Stimulated activated CD8-positive, alpha-beta memory T cell treated with anti-CD3 and anti-CD28 coated beads, Interleukin-7, amount 100 ng/mL, for 48 hours (primary cell): ENCODE results near the gene ADORA2B.
"Not testable (repeated sequence)": the region's sequence is repeated elsewhere in the genome, so short reads cannot be mapped to it uniquely, and the experiment has no call there.

Experiments used
- DNase-seq, 2 donors: peaks; one replicate each; pipeline ENCODE4 v3.0.0-alpha.2; 2020; ENCODE audit warnings: low read depth in 1 of 2; ENCODE audit errors: extremely low read depth in 1 of 2

ADORA2B gene

GRCh38 chr17:15921640-15922039, 23.3 kb upstream of the ADORA2B start:
- DNase-seq = no peak

GRCh38 chr17:15922586-15922985, 22.3 kb upstream of the ADORA2B start:
- no peak for DNase-seq

DNA sequence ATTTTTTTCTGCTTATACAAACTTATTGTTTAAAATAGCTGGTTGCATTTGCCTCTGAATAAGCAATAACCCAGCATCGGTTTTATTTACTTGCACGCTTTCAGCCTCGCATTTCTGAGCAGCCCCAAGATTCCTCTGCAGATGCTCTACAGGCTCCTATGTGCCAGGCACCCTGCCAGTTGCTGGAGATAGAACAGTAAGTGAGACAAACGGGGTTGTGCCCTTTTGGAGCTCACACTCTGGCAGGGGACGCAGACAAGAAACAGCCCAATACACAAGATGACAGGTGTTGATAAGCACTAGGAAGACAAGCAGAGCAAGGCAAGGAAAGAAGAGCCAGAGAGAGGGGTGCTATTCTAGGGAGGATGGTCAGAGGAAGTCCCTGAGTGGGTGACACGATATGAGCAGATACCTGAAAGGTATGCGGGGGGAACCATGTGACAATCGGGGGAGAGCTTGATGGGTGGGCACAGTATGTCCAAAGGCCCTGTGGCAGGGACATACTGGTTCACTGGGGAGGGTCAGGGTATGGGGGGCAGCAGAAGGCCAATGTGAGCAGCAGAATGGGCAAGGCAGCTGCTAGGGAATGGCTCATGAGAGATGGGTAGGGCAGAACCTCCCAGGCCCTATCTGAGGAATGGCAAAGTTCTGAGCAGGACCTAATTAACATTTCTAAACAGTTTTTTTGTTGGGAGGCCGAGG, 18.7 kb upstream of the ADORA2B start:
- DNase-seq = no peak

DNA sequence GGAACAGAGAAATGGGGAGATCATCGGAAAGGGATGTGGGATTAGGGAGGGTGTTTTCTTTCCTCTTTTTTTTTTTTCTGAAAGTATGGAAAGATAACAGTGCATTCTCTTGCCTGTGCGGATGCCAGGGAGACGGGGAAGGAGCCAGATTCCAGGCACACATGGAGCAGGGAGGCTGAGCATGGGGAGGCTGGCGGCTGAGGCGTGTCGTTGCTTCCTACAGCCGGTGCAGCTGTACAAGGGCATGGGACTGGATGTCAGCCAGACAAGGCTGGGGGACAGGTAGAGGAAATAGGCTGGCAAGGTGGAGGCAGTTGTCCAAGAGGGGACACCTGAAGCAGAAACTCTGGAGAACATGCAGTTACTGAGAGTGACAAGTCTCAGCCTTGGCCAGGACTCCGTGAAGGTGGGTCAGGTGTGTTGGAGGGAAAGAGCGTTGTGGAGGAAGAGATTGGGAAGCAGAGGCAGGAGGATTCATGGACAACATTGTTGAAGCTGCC, 16.6 kb upstream of the ADORA2B start:
- DNase-seq = no peak

GRCh38 chr17:15929941-15930340, 15.0 kb upstream of the ADORA2B start:
- no peak for DNase-seq

- no peak for DNase-seq
Measured at GRCh38 chr17:15930426-15930825, 14.5 kb upstream of the ADORA2B start.

DNA sequence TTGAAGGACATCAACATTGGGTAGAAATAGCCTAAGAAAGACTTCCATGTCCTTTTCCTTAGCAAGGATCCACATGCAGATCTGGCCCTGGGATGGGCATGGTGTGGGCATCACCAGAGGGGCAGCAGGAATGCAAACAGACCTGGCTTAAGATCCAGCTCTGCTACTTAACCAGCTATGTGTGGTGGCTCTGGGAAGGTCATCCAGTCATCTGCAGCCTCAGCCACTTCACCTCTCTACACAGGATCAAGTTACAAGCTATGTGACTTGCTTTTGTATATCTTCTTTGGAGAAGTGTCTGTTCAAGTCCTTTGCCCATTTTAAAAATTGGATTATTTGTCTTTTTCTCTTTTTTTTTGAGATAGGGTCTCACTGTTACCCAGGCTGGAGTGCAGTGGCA, 13.5 kb upstream of the ADORA2B start:
- DNase-seq = no peak

DNA sequence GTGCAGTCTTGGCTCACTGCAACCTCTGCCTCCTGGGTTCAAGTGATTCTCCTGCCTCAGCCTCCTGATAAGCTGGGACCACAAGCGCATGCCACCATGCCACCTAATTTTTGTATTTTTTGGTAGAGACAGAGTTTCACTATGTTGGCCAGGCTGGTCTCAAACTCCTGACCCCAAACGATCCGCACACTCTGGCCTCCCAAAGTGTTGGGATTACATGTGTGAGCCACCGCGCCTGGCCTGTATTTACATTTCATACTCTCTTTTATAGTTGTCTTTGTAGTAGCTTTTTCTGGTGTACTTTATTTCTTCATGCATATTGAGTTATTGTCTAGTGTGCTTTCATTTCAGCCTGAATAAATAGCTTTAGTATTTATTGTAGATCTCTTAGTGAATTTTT, 10.1 kb upstream of the ADORA2B start:
- no peak for DNase-seq

DNA sequence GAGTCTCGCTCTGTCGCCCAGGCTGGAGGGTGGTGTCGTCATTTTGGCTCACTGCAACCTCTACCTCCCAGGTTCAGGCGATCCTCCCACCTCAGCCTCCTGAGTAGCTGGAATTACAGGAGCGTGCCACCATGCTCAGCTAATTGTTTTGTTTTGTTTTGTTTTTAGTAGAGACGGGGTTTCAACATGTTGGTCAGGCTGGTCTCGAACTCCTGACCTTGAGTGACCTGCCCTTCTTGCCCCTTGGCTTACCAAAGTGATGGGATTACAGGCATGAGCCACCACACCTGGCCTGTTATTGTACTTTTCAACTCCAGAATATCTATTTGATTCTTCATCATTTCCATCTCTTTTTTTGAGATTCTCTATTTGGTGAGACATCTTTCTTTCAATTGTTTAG, 9.0 kb upstream of the ADORA2B start:
- DNase-seq = no peak

DNA sequence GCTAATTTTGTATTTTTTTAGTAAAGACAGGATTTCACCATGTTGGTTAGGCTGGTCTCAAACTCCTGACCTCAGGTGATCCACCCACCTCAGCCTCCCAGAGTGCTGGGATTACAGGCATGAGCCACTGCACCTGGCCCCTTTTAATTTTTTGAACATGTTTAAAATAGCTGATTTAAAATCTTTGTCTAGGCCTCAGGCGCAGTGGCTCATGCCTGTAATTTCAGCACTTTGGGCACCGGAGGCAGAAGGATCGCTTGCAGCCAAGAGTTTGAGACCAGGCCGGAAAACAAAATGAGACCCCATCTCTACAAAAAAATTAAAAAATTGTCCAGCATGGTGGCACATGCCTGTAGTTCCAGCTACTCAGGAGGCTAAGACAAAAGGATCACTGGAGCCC, 8.4 kb upstream of the ADORA2B start:
- not testable (repeated sequence) for DNase-seq

GRCh38 chr17:15941781-15942180, 3.1 kb upstream of the ADORA2B start:
- DNase-seq = no peak

DNA sequence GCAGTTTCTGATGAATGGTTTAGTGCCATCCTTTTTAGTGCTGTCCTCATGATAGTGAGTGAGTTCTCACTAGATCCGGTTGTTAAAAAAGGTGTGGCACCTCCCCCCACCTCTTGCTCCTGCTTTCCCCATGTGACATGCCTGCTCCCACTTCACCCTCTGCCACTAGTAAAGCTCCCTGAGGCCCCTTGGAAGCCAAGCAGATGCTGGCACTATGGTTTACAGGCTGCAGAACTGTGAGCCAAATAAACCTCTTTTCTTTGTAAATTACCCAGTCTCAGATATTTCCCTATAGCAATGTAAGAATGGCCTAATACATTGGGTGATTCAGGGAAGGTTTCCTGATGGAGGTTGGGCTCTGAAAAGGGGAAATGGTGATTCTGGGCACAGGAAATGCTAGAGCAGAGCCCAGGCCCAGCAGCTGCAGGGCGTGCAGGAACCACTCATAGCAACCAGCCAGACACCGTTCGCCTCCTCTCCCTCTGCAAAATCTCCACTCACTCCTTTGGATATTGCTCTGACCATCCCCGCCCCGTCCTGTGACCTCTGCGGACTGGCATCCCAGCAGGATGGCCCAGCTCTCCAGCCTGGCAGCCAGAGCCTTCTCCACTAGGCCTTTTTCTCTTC, 2.6 kb upstream of the ADORA2B start:
- no peak for DNase-seq

DNA sequence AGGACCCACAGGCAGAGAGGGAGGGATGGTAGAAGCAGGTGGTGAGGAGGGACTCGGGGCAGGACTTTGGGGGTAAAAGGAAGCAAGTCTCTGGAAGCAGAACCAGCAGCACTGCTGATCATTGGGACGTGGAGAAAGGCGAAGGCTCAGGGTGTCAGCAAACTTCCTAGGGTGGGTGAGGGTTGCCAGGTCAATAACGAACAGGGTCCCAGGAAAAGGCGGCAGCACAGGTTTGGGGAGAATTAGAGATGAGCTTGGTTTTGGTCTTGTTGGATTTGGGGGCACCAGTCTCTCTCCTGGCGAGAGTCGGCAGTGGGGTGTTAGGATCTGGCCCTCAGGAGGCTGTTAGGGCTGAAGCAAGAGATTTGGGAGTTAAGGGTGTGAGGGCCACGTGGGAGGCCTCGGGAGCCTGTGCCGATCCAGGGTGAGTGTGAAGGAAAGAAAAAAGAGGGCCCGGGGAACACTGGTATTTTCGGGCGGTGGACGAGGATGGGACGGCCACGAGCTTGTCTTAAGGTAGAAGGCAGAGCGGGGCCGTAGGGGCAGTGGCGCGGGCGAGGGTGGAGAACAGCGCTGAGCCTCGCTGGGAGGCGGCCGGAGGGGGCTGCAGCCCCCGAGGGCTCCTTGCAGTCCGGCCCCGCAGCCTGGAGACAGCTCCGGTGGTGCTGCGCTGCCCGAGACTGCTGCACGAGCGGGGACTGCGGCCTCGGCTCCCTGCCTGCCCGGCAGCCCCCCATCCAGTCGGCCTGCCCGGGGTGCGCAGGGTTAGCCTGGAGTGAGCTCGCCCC, 765 bp upstream of the ADORA2B start:
- no peak for DNase-seq

DNA sequence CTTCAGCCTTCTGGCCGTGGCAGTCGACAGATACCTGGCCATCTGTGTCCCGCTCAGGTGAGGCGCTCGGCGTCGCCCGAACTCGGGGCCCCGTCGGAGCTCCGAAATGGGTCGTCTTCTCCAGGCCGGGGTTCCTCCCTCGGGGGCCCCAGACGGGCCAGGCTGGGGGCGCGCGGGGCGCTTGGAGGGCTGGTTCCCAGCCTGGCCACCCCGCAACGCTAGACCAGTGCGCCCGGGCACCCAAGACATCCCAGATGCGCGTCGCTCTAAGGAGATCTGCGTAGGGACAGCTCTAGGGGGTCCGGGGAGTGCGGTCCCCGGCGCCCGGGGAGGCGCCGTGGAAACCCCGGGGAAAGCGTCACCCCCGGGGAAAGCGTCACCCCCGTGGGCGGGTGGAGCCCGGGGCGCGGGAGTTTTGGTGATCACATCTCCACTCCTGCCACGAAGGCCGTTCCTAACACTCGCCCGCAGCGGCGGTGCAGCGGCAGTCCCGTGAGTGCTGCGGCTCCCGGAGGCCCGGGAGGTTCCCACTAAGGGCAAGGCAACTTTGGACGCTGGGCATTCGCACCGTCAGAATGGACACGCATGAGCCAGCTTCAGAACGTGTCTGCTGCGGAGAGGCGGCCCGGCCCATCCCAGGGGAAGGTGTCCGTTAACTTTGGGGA, 729 bp downstream of the ADORA2B start:
- DNase-seq = no peak

DNA sequence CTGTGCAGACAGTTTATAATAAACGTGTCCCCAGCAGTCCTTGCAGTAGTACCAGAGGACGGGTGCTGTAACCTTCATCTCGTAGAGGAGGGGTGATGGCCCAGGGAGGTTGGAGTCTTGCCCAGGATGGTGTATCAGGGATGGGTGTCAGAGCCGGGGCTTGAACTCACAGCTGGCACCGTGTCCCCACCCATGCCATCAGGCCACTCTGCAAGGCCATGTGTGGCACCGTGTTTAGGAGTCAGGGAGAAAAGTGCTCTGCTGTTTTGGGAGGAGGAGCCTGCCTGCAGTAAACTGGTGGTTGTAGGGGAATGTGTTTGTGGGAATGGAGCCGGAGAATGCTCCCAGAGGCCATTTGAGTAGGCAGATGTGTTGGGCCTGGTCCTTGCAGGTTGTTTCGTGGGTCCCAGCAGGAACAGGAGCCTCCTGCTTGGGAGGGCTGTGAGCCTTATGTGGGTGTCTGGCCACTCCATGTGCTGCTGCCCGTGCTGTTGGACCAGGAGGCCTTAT, 1.7 kb downstream of the ADORA2B start:
- DNase-seq = no peak

GRCh38 chr17:15947271-15947670, 2.3 kb downstream of the ADORA2B start:
- DNase-seq = no peak

- DNase-seq = no peak
Measured at GRCh38 chr17:15947976-15948752, 3.2 kb downstream of the ADORA2B start.

DNA sequence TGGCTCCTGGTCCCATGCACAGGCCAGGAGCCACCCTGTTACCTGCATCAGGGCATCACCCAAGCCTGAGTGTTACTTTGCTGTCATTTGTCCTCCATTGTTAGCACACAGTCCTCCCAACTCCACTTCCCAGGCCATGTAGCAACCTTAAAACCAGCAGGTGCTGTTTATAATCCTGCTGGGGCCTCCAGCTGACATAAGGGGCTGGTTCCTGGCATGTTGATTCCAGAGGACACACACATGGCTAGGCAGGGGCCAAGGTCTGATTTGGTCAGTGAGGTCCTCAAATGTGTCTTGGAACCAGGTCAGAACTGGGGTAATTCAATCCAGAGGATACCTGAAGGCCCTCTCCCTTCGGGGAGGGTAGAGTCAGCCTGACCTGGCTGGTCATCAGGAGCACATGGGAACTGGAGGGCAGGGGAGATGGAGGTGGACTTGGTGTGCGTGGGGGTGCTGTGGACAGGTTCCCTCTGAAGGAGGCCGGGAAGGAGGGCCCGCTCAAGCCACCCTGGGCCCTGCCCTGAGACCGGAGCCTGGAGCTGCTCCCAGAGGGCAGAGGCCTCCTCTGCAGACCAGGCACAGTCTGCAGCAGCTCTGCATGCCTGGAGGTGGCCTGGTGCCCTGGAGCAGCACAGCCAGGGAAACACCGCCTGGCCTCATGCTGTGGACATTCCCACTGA, 6.6 kb downstream of the ADORA2B start:
- no peak for DNase-seq

DNA sequence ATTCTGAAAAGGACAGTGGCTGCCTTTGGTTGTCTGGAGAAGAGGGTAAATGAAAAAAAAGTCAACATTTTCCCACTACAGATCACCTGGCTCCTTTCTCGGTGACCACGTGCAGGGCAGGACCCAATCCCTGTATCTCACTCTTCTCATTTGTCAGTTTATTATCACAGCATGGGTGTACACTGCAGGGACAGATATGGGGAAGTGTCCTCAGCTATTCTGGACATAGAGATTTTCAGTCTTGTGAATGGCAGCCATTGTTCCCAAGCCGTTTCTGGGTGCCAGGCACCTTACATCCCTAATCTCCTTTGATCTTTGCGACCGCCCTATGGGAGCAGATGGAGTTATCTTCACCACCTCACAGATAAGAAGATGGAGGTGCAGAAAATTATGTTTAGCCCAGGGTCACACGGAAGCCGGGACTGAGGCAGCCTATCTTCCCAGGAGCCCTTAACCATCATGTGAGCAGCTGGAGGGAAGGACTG, 7.2 kb downstream of the ADORA2B start:
- no peak for DNase-seq
